Liver (tissue), 2 donors: ENCODE data around the gene LYPD5.

Experiments used
- FOXA1 ChIP-seq: IDR thresholded peaks from 2 replicates; pipeline ENCODE4 v1.6.1; 2016; ENCODE audit warnings: antibody characterized with exemption
- YY1 ChIP-seq: IDR thresholded peaks from 2 replicates; pipeline ENCODE4 v1.6.1; 2016; ENCODE audit warnings: antibody characterized with exemption, mild to moderate bottlenecking
- TF ChIP-seq, protein P1 (sequence below): IDR thresholded peaks from 2 replicates; pipeline ENCODE4 v1.6.1; 2016; ENCODE audit warnings: antibody characterized with exemption
- TF ChIP-seq, protein P2 (sequence below): fragments of 150-350 bp; IDR thresholded peaks from 2 replicates; pipeline ENCODE4 v1.5.1; 2017; ENCODE audit warnings: improper control_type of control experiment, low read depth, low read length; ENCODE audit not compliant: missing input control
- TF ChIP-seq, protein P3 (sequence below): IDR thresholded peaks from 2 replicates; pipeline ENCODE4 v1.6.1; 2016; ENCODE audit warnings: antibody characterized with exemption
- donor health status: healthy.

DNA sequence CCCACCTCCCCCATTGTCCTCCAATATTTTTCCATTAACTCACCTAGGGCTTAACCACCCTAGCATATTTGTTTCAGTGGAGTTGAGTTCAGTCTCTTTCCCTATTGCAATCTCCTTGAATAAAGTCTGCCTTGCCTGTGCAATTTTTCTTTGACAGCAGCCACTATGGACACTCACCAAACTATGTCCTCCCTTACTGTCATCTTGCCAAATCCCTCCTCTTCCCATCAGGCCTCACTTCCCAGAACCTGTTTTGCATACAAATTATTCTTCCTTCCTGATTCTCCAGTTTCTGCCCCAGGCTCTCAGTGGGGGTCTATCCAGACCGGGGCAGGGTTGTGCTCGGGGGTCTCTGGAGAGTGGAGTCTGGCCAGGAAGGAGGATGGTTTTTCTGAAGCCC is 2.2 kb upstream of the LYPD5 start:
- TF ChIP-seq, protein P1, sequence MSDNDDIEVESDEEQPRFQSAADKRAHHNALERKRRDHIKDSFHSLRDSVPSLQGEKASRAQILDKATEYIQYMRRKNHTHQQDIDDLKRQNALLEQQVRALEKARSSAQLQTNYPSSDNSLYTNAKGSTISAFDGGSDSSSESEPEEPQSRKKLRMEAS = no peak
- TF ChIP-seq, protein P2, sequence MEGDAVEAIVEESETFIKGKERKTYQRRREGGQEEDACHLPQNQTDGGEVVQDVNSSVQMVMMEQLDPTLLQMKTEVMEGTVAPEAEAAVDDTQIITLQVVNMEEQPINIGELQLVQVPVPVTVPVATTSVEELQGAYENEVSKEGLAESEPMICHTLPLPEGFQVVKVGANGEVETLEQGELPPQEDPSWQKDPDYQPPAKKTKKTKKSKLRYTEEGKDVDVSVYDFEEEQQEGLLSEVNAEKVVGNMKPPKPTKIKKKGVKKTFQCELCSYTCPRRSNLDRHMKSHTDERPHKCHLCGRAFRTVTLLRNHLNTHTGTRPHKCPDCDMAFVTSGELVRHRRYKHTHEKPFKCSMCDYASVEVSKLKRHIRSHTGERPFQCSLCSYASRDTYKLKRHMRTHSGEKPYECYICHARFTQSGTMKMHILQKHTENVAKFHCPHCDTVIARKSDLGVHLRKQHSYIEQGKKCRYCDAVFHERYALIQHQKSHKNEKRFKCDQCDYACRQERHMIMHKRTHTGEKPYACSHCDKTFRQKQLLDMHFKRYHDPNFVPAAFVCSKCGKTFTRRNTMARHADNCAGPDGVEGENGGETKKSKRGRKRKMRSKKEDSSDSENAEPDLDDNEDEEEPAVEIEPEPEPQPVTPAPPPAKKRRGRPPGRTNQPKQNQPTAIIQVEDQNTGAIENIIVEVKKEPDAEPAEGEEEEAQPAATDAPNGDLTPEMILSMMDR = no peak
- TF ChIP-seq, protein P3, sequence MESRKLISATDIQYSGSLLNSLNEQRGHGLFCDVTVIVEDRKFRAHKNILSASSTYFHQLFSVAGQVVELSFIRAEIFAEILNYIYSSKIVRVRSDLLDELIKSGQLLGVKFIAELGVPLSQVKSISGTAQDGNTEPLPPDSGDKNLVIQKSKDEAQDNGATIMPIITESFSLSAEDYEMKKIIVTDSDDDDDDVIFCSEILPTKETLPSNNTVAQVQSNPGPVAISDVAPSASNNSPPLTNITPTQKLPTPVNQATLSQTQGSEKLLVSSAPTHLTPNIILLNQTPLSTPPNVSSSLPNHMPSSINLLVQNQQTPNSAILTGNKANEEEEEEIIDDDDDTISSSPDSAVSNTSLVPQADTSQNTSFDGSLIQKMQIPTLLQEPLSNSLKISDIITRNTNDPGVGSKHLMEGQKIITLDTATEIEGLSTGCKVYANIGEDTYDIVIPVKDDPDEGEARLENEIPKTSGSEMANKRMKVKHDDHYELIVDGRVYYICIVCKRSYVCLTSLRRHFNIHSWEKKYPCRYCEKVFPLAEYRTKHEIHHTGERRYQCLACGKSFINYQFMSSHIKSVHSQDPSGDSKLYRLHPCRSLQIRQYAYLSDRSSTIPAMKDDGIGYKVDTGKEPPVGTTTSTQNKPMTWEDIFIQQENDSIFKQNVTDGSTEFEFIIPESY = no peak
- TF ChIP-seq YY1 = no peak
- no peak for TF ChIP-seq FOXA1
